H9 (cell line): Measurements from ENCODE around the gene DUSP16. TPM values are rescaled to one million over a fixed set of nuclear protein-coding genes. Genes with fewer than 3 reads are reported as not detected.

Experiments used
- DNase-seq: peaks from one replicate; pipeline ENCODE4 v3.0.0-alpha.2; 2017
- H2AFZ ChIP-seq: one replicate; pipeline ENCODE4 v1.6.1; 2013; ENCODE audit warnings: mild to moderate bottlenecking, low read length, control low read depth, moderate library complexity
- H2AK5ac ChIP-seq: 2 replicates; pipeline ENCODE4 v1.6.1; 2013; ENCODE audit warnings: low read length, control low read depth, mixed read lengths; ENCODE audit not compliant: insufficient read length
- H2BK120ac ChIP-seq: one replicate; pipeline ENCODE4 v1.6.1; 2013; ENCODE audit warnings: low read depth, mild to moderate bottlenecking, low read length, control low read depth, inconsistent platforms; ENCODE audit not compliant: poor library complexity, severe bottlenecking
- H2BK12ac ChIP-seq: 2 replicates; pipeline ENCODE4 v1.6.1; 2013; ENCODE audit warnings: low read length, control low read depth, mixed read lengths, low read depth; ENCODE audit not compliant: insufficient read length
- H2BK15ac ChIP-seq: 2 replicates; pipeline ENCODE4 v1.6.1; 2013; ENCODE audit warnings: low read depth, low read length, control low read depth
- H2BK20ac ChIP-seq: one replicate; pipeline ENCODE4 v1.6.1; 2013; ENCODE audit warnings: low read depth, mild to moderate bottlenecking, low read length, control low read depth, inconsistent platforms; ENCODE audit not compliant: poor library complexity, severe bottlenecking
- H2BK5ac ChIP-seq: 2 replicates; pipeline ENCODE4 v1.6.1; 2013; ENCODE audit warnings: low read length, control low read depth, mixed read lengths; ENCODE audit not compliant: insufficient read length
- H3K14ac ChIP-seq: 2 replicates; pipeline ENCODE4 v1.6.1; 2013; ENCODE audit warnings: low read length, control low read depth; ENCODE audit not compliant: insufficient read depth
- H3K18ac ChIP-seq: 2 replicates; pipeline ENCODE4 v1.6.1; 2013; ENCODE audit warnings: low read depth, mild to moderate bottlenecking, mixed read lengths, low read length, control low read depth; ENCODE audit not compliant: insufficient read length
- H3K23ac ChIP-seq: 2 replicates; pipeline ENCODE4 v1.6.1; 2013; ENCODE audit warnings: low read length, control low read depth, mixed read lengths, low read depth; ENCODE audit not compliant: insufficient read length
- H3K23me2 ChIP-seq: 2 replicates; pipeline ENCODE4 v1.6.1; 2013; ENCODE audit warnings: low read depth, mild to moderate bottlenecking, mixed read lengths, low read length, control low read depth; ENCODE audit not compliant: insufficient read length, poor library complexity, severe bottlenecking
- H3K27ac ChIP-seq: 2 replicates; pipeline ENCODE4 v1.5.1; 2013; ENCODE audit warnings: low read length, control low read depth, mixed read lengths, low read depth; ENCODE audit not compliant: insufficient read length
- H3K27me3 ChIP-seq: 2 replicates; pipeline ENCODE4 v1.6.1; 2013; ENCODE audit warnings: low read length, control low read depth, inconsistent platforms; ENCODE audit not compliant: insufficient read depth
- H3K4ac ChIP-seq: 2 replicates; pipeline ENCODE4 v1.6.1; 2013; ENCODE audit warnings: low read depth, mild to moderate bottlenecking, control low read depth, inconsistent platforms, low read length, moderate library complexity
- H3K4me1 ChIP-seq: 2 replicates; pipeline ENCODE4 v1.6.1; 2013; ENCODE audit warnings: low read length, control low read depth, inconsistent platforms; ENCODE audit not compliant: insufficient read depth
- H3K4me2 ChIP-seq: 2 replicates; pipeline ENCODE4 v1.6.1; 2013; ENCODE audit warnings: low read length, control low read depth, mixed read lengths; ENCODE audit not compliant: insufficient read length, insufficient read depth
- H3K56ac ChIP-seq: 2 replicates; pipeline ENCODE4 v1.6.1; 2013; ENCODE audit warnings: low read depth, mild to moderate bottlenecking, mixed read lengths, low read length, control low read depth; ENCODE audit not compliant: insufficient read length
- H3K79me1 ChIP-seq: 2 replicates; pipeline ENCODE4 v1.6.1; 2013; ENCODE audit warnings: low read depth, mild to moderate bottlenecking, moderate library complexity, low read length, control low read depth, inconsistent platforms; ENCODE audit not compliant: insufficient read depth, poor library complexity, severe bottlenecking
- H3K79me2 ChIP-seq: 2 replicates; pipeline ENCODE4 v1.6.1; 2013; ENCODE audit warnings: low read length, control low read depth, inconsistent platforms; ENCODE audit not compliant: insufficient read depth
- H3K9ac ChIP-seq: 2 replicates; pipeline ENCODE4 v1.6.1; 2013; ENCODE audit warnings: low read length, control low read depth, mixed read lengths; ENCODE audit not compliant: insufficient read length; ENCODE audit errors: extremely low read depth
- H3K9me3 ChIP-seq: one replicate; pipeline ENCODE4 v1.6.1; 2013; ENCODE audit warnings: low read depth, low read length, inconsistent platforms; ENCODE audit not compliant: control insufficient read depth
- H3T11ph ChIP-seq: one replicate; pipeline ENCODE4 v1.6.1; 2013; ENCODE audit warnings: mild to moderate bottlenecking, low read length, control low read depth, inconsistent platforms
- H4K20me1 ChIP-seq: one replicate; pipeline ENCODE4 v1.6.1; 2013; ENCODE audit not compliant: control insufficient read depth, insufficient read length, insufficient read depth
- H4K5ac ChIP-seq: 2 replicates; pipeline ENCODE4 v1.6.1; 2013; ENCODE audit warnings: low read depth, mild to moderate bottlenecking, mixed read lengths, low read length, control low read depth; ENCODE audit not compliant: insufficient read length
- H4K8ac ChIP-seq: replicated peaks from 2 replicates; pipeline ENCODE4 v1.6.1; 2013; ENCODE audit warnings: low read length, control low read depth, mixed read lengths, low read depth; ENCODE audit not compliant: insufficient read length
- H4K91ac ChIP-seq: 2 replicates; pipeline ENCODE4 v1.6.1; 2013; ENCODE audit warnings: low read depth, mild to moderate bottlenecking, moderate library complexity, mixed read lengths, low read length, control low read depth; ENCODE audit not compliant: insufficient read length
- H3K27ac Mint-ChIP-seq, 3 experiments: 2 replicates in 2 of 3; 3 replicates in 1 of 3; pipeline ENCODE4 v1.8.0; 2020 to 2021; ENCODE audit warnings: mixed read lengths in 3 of 3, mild to moderate bottlenecking in 1 of 3, moderate library complexity in 1 of 3
- H3K27me3 Mint-ChIP-seq: 2 replicates; pipeline ENCODE4 v1.8.0; 2021; ENCODE audit warnings: low read depth, mild to moderate bottlenecking, moderate library complexity, mixed read lengths
- H3K36me3 Mint-ChIP-seq, 3 experiments: 2 replicates in 2 of 3; 3 replicates in 1 of 3; pipeline ENCODE4 v1.8.0; 2020 to 2021; ENCODE audit warnings: low read depth in 3 of 3, mixed read lengths in 3 of 3; ENCODE audit not compliant: insufficient read depth in 1 of 3
- H3K4me1 Mint-ChIP-seq, 2 experiments: 2 replicates each; pipeline ENCODE4 v1.8.0; 2020; ENCODE audit warnings: mixed read lengths in 2 of 2
- H3K4me3 Mint-ChIP-seq, 2 experiments: 2 replicates in 1 of 2; 3 replicates in 1 of 2; pipeline ENCODE4 v1.8.0; 2020 to 2021; ENCODE audit warnings: mild to moderate bottlenecking in 2 of 2, mixed read lengths in 2 of 2, moderate library complexity in 1 of 2
- H3K9me3 Mint-ChIP-seq, 2 experiments: 2 replicates in 1 of 2; 3 replicates in 1 of 2; pipeline ENCODE4 v1.8.0; 2020; ENCODE audit warnings: mild to moderate bottlenecking in 2 of 2, mixed read lengths in 2 of 2, moderate library complexity in 1 of 2
- CTCF ChIP-seq: fragments of 200-600 bp; sonication (generic); conservative IDR thresholded peaks from 3 replicates; pipeline ENCODE4 v1.8.0; 2021; ENCODE audit warnings: antibody characterized with exemption, mild to moderate bottlenecking
- WGBS: extraction: QIAGEN DNeasy Blood & Tissue Kit; methylation state at CpG from one replicate; pipeline ENCODE4 v1.1.7; 2013; ENCODE audit warnings: missing lambda C conversion rate, low lambda C conversion rate, mixed read lengths; ENCODE audit not compliant: insufficient read length; ENCODE audit errors: extremely low coverage; 5-methylcytosine and 5-hydroxymethylcytosine counted together
- total RNA-seq: library from RNA; stranded (reverse); gene quantifications from 2 replicates; pipeline ENCODE4 v1.2.1, GENCODE V29; 2021

DUSP16 gene
- total RNA-seq, 1 experiment from 2014 or later = 64.0 TPM

- WGBS = no CpG with 5 or more reads among the region's 3 CpGs
- no peak overlapping the region for H3K27ac Mint-ChIP-seq
Measured at GRCh38 chr12:12592930-12593329, 30.3 kb upstream of the DUSP16 start.

More at GRCh38 chr12:12592930-12593329, 30.3 kb upstream of the DUSP16 start:
- Histone ChIP-seq H3T11ph (no peak overlapping the region), H3K4ac (no peak overlapping the region), H3K9me3 (no peaks in the 10 kb centered on the region), H3K27me3 (no peaks in the 10 kb centered on the region), H3K23me2 (no peaks in the 10 kb centered on the region), H3K79me2 (no peaks in the 10 kb centered on the region), H3K23ac (no peak overlapping the region), H3K4me1 (no peaks in the 10 kb centered on the region), H2BK20ac (no peak overlapping the region), H3K14ac (no peak overlapping the region), H3K79me1 (no peaks in the 10 kb centered on the region), H3K18ac (no peak overlapping the region), H2BK12ac (no peak overlapping the region), H2AFZ (no peak overlapping the region), H3K4me2 (no peak overlapping the region), H2BK120ac (no peak overlapping the region), H4K91ac (no peak overlapping the region), H3K27ac (no peak overlapping the region), H3K9ac (no peak overlapping the region), H3K56ac (no peak overlapping the region), H2BK15ac (no peak overlapping the region), H2AK5ac (no peak overlapping the region), H2BK5ac (no peak overlapping the region), H4K8ac (no peak overlapping the region), H4K20me1 (no peaks in the 10 kb centered on the region), H4K5ac (no peak overlapping the region)
- TF ChIP-seq CTCF = no peak
- H3K9me3 Mint-ChIP-seq = no peaks in the 10 kb centered on the region; a peak in 2 of 5 replicates
- no peaks in the 10 kb centered on the region for H3K36me3 Mint-ChIP-seq
- no peak for DNase-seq
- peaks cover 2% of the 10 kb centered on the region; the same call in 1 of the 2 replicates for H3K27me3 Mint-ChIP-seq
- no peaks in the 10 kb centered on the region for H3K4me1 Mint-ChIP-seq
- no peak overlapping the region for H3K4me3 Mint-ChIP-seq
